HCT116 (cell line): Measurements from ENCODE around the gene NOSIP.

ENCODE experiments used
- FOSL1 ChIP-seq: IDR thresholded peaks from 2 replicates; pipeline ENCODE4 v1.6.1; 2012; ENCODE audit warnings: low read depth
- JUND ChIP-seq: IDR thresholded peaks from 2 replicates; pipeline ENCODE4 v1.6.1; 2012

DNA sequence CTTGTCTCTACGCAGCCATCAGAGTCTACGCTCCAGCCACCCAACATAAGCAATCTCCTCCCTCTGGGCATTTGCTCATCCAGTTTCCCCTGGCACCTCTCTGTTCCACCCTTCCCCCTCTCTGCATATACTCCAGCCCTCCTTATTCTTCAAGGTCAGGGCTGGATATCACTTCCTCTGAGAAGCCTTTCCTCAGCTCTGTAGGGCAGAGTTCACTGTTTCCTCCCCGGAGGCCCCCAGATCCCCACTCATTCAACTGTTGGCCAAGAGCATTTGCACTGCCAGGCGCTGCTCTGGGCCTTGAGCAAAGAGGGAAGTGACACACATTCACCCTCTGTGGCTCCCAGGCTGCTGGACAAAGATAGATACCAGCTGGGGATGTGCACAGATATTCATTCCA lies 64.6 kb downstream of the NOSIP start:
- TF ChIP-seq FOSL1, result no peak
- TF ChIP-seq JUND, result no peak
